GM21825 (cell line): ENCODE results near the gene ADAMTS18.

ENCODE experiments used
- ATAC-seq: cut with Tn5 transposase; IDR thresholded peaks from one replicate; pipeline ENCODE4 v1.9.1; 2021; ENCODE audit warnings: mild to moderate bottlenecking, moderate library complexity; ENCODE audit not compliant: unreplicated experiment

Gene ADAMTS18

DNA sequence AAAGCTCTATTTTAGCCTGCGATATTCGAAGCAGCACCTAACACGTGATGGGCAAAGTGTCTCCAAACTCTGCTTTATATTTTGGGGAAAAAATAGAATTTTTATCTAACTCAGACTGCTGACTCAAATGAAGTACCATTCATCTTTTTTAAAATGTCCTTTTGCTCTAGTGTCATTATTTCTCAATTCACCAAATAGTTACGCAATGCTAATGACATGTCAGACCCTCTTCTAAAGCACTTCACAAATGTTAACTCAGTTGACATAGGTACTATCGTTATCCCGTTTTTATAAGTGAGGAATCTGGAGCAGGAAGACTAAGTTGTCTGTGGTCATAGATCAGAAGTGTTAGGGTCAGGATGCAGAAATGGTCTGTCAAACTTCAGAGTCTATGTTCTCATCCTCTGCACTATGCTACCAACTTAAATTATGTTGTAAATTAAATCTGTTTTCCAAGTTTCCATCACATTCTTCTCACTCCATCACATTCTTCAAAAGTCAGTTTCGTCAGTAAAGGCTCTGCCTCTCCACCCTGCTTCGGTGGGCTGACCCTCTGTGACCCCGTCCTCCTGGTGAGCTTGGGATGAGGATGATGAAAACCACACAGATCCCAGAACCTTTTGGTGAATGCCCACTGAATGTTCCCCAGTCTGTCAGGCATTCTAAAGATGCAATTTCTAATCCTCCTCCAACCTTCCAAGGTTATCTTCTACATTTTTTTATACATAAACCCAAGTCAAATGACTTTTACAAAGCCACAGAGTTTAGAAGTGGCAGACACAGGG, 102.8 kb downstream of the ADAMTS18 start:
- no peak for ATAC-seq

DNA sequence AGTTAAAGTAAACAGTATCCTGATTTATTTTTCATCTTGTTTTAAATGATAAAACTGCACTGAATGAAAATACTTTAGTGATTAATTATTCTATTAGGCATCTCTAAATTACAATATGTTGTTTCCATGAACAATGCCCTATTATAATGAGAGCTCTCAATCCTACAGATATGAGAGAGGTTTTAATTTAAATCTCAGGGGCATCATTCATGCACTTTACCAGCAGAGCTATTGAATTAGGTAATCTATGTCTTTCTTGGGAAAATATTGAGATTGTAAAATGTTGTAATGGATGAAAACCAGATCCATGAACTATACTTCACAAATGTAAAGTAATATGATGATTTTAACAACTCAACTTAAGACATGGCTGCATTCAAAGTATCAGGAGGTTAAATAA, 103.8 kb downstream of the ADAMTS18 start:
- ATAC-seq, result no peak

DNA sequence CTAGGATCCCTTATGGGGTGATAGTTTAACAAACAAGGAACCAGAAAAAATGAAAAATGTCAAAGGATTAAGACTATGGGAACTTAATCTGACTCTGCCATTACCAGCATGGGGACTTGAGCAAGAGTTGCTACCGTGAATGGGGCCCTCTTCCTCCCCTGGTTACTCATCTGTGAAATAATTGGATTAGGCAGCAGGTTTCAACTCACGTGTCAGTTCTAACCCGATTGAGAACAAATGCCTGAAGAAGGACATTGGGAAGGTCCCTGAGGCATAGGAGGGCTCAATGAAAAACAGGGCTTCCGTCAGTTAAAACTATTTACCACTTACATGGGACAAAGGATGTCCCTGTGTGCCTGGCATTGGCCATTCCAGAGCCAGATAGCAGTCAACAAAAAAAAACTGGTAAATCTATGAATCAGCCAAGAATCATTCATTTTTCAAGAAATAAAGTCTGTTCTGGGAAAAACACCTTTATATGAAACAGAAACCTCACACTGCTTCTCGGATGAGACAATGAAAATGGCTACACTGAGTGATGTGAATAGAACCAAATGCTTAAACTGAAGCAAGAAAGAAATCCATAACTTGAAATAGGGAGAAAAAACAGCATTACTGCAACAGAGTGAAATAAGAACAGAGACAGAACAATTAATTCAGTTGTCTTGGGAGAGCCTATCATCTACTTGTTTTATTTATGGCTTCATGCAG, 104.3 kb downstream of the ADAMTS18 start:
- ATAC-seq, result no peak

DNA sequence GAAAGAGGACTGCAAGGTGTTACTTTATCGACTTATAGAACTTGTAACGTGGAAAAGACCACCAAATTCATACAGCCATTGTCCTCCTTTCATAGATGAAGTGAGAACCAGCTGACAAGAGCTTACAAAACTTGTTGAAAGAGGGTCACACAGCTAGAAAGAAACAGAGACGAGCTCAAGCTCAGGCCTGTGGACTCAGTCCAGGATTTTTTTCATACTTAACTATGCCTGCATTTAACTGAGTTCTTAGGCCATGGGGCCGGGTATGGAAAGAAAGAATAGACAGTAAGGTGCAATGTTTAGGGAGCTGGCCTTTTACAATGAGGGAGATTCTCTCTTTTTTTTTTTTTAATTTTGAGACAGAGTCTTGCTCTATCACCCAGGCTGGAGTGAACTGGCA, 106.1 kb downstream of the ADAMTS18 start:
- ATAC-seq, result no peak

DNA sequence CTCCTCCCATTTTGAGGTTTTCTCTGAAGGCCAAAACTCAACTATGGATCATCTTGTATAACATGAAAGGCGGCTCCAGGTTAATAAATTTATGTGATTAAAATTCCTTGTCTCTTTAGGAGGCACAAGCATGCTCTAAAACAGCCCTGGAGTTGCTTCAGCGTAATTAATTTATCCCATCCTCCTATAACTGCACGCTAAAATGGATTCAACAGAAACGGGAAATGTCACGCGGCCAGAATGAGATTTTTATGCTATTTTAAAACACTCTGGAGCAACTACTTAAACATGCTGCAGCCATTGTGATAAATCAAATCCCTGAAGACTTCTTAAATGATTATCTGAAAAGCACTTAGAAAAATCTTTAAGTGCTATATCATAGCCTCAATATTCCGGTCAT, 106.6 kb downstream of the ADAMTS18 start:
- ATAC-seq, result no peak

DNA sequence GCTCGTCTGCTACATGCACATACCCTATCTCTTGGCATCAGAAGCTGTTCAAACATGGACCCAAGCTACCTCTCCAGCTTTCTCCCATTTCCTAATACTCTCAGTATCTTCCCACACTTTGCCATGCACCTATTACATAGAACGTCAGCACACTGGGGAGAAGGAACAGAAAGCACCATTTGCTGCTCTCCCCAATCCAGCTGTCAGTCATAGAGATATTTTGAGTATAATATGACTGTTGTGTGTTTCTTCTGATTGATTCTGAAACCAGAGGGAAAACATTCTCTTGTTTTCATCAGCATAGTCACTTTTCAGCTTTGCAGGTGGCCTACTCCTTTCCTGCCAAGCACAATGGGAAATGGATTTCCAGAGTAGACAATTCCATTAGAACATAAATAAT, 107.1 kb downstream of the ADAMTS18 start:
- ATAC-seq, result no peak

DNA sequence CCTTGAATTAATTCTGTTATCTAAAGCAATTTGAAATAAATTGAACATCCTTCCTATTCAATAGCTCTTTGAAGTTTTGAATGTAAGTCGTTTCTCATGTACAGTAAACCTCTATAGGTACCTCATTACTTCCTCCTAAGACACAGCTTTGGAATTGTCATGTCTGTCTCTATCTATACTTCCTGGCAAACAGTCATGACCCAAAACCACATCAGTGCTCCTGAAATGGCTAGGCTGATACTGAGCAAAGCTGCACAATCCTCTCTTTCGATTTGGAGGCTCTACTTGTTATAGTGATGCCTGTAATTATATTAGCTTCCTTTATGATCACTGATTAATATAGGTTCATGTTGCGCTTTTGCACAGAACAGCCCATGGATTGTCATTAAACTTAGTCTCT, 110.1 kb downstream of the ADAMTS18 start:
- ATAC-seq, result no peak

DNA sequence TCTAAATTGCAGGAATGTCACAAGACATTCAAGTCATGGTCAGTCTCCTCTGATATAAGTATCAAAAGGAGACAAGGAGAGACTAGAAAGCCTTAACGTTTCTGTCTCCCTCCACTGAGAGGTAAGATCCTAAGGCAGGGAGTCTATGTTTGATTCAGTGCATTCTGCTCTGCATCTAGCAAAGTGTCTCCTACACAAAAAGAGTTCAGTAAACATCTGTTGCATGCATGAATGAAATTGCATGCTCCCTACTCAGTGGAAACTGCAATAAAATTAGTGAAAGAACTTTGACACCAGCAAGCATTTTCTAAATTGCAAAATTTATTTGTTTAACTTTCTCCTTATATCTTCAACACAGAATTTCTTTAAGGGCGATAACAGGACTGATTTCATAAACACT, 111.1 kb downstream of the ADAMTS18 start:
- ATAC-seq, result no peak

DNA sequence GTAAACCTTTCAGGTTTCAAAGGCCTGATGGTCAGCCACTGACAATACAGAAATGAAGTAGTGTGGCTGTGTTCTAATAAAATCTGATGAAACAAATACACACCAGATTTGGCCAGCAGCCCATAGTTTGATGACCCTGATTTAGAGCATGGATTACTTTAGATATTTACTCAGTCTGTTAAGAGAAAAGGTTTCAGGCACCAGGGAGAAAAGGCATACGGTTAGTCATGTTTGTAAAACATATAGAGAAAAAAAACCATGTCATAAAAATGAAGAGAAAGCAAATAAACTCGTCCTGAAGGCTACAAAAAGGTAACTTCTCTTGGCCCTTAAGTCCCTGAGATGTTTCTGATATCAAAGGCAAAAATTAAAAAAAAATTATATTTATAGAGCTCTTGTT, 112.1 kb downstream of the ADAMTS18 start:
- ATAC-seq, result no peak

DNA sequence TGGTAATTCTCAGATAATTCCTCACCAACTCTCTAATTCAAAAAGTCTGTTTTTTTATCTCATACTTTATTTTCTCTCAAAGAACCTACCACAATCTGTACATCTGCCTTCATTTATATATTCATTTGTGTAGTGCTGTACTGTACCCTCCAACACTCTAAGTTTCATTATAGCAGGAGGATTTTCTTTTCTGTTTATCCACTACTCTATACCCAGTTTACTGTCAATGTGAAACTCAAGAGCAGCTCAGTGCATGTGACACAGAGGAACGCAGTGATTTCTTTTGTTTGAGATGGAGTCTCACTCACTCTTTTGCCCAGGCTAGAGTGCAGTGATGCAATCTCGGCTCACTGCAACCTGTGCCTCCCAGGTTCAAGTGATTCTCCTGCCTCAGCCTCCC, 117.8 kb downstream of the ADAMTS18 start:
- ATAC-seq, result no peak

DNA sequence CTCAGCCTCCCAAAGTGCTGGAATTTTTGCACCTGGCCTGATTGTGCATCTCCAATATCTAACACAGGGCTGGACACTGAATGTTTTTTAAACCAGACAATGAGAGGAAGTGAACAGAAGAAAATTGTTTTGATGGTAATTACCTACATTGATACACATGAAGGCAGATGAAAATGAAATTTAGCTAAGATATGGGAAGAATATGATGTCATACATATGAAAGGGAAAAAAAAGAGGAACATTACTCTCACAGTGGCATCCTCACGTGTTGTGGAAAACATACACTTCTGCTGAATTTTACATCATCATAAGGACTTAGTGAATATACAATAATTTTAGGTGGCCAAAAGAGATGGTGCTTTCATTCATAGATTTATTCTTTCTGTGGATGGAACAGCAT, 124.0 kb downstream of the ADAMTS18 start:
- ATAC-seq, result no peak

DNA sequence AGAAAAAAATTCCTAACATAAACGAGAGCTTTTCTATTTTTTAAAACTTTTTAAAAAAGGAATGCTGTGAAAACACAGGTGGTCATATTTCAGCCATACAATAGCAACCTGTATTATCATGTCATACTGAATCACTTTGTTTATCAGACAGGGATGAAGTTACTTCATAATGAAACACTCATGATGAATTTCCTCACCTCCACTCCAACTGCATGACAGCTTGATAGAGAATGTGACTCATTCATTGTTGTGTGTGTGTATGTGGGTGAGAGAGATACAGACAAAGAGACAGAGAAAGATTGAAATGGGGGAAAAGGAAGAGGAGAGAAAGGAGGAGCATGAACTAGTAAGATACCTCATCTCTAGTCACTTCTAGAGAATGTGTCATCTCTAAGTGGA, 126.7 kb downstream of the ADAMTS18 start:
- no peak for ATAC-seq

DNA sequence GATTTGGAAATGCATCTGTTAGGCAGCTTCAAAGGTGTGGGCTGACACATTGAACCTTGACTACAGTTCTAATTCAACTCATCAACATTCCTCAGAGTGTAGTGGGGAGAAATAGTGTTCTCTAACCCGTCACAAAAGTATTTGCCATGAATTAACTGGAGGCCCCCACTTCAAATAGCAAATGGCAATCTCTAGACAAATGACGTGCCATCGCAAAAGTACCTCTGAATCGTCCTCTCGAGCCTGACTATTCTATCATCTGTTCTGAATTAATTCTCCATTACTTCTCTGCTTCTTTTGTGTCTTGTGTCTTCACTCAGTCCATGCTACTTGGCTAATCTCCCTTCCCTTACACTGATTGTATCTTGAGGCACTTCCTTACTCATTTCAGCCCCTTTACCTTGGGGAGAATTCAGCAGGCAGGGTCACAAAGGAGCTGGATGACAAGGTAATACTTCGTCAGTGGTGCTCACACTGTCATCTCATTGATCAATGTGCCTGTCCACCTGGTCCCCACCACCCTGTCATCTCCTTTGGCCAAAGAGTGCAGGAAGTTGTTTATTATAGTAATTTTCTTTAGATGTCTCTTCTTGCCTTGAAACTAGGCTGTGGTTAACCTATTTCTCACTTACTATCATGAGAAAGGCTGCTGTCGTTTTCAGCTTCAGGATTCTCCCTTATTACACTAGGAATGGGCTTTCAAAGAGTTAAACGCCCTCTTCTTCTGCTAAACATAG, 127.2 kb downstream of the ADAMTS18 start:
- ATAC-seq, result no peak

DNA sequence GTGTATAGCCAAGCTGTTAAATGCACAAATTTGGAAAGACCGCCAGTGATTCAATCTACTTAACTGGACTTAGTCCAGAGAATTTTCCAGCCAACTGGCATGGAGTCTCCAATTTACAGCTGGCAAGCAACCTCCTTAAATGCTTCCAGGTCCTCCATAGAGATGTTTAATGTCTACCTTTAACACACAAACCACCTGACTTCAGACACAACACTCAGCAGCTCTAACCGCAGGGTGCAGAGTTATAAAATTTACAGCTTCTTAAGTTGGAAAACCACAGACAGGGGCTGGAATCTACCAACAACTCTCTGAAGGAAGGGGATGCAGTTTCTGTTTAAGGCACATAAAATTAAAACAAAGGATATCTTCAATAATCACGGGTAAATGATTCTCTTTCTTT, 128.8 kb downstream of the ADAMTS18 start:
- no peak for ATAC-seq

DNA sequence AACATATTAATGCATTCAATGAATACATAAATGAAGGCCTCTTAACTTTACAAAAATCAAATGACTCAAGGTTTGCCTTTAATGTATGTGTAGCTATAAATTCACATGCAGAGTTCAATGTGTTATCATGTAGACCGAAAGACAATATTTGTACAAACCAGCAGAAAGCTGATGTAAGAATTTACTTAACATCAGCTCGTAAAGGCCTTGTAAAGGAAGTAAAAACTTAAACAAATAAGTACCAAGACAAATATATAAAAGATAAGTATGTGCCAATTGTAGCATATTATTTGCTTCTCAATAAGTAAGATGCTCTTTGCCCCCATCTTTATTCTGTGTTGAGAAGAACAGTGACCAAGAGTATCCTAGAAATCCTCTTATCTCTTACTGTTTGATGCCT, 130.0 kb downstream of the ADAMTS18 start:
- no peak for ATAC-seq

DNA sequence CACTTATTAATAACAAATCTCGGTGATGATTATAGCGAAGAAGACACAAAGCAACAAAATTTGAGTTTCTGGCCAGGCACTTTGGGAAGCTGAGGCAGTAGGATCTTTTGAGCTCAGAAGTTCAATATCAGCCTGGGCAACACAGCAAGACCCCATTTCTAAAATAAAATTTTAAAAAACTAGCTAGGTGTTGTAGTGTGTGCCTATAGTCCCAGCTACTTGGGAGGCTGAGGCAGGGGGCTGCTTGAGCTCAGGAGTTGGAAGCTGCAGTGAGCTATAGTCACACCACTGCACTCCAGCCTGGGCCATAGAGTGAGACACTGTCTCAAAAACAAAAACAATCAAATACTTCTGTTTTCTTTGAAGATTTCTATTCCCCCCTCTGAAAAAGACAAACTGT, 130.7 kb downstream of the ADAMTS18 start:
- no peak for ATAC-seq

DNA sequence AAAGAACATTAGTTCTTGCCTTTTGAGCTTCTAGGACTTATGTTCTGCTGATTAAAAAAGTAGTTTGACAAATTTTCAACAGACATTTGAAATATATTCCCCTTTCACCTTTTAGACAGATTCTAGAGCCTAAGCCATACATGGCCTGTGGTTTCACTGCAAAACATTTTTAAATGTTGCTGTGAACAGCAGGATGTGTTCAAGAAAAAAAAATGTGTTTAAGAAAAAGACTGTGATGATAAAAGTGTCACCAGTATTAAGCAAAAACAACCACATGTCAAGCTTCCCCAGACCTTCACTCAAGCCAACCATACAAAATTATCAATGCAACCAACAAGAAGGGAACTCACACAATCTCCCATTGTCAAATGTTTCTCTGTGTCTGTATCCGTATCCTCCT, 132.2 kb downstream of the ADAMTS18 start:
- ATAC-seq, result no peak

DNA sequence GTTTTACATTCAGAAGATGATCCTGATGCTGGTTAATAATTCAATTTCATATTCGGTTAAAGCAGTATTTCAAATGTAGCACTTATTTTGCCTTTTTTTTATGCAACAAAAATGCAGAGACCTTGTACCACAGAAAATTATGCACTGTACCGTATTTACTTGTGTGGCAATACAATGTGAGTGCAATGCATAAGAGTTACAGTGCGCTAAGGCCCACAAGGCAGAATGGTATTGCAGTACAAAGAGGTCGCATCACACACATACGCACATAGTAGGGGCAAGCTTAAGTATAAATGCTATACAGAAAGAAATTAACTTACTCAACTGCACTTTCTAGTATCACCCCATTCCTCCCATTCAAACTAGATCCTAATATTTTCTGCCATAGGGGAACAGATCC, 132.6 kb downstream of the ADAMTS18 start:
- ATAC-seq, result no peak

DNA sequence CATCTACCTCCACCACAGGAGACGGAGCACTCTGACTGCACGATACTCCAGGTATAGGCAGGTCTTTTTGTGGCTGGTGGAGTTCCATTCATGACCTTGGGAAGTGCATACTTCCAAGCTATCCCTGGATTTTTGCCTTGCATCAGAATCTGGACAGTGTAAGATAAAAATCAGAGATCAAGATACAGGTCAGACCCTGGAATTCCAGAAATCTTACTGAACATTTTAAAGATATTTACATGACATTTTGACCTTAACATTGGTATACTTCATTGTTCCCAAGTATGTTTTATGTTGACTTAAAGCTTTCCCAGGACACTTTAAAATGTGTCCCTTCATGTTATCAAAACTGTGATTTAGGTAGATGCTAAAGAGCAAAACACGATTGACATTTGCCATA, 134.6 kb downstream of the ADAMTS18 start:
- no peak for ATAC-seq

DNA sequence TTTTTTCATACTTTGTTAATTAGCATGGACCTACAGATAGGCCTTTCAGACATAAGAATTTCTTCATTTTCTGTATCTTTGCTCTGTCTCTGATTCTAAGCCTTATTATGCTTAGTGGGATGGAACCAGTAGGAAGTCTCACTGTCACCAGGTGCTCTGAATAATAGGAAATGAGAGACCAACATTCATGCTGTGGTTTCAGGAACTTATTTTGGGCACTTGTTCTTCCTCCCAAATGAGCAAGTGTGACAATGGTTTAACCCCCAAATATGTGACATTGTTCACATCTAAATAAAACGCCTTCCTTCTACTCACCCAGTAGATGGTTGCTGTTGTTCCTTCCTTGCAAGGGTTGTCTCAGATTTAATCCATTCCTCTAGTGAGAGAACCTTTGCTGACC, 135.4 kb downstream of the ADAMTS18 start:
- peak; percentile 68 for ATAC-seq

DNA sequence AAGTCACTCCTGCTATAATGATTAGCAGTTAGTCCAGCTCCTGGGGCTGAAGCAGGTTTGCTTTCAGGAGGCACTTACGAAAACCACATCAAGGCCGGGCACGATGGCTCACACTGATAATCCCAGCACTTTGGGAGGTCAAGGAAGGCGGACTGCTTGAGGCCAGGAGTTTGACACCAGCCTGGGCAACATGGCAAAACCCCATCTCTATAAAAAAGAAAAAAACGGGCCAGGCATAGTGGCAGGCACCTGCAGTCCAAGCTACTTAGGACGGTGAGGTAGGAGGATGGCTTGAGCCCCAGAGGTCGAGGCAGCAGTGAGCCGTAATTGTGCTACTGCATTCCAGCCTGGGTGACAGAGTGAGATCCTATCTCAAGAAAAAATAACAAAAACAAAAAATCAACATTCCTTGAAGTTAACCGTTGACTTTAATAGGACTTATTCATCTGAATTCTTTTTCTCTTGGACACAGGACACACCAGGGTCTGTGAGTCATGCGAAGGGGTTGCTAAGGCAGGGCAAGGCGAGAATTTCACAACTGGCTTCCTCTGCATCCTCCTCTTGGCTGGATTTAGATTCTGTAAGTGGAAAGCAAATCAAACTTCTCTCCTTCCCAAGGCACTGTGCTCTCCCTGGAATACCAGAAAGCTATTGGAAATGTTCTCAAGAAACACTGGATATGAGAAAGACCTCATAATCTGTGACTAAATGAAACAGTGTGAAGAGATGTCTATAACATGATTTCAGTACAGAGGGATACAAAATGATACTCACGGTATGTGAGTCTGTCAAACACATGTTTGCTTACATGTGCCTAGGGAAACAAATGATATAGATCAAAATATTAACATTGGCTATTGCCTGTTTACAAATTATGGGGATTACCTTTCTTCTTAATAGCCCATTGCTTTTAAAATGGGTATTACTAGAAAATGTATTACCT, 136.1 kb downstream of the ADAMTS18 start:
- ATAC-seq, result no peak
